GM19452 (cell line): ENCODE measurements around the gene FGF12.

ENCODE experiments used
- ATAC-seq: cut with Tn5 transposase; IDR thresholded peaks from one replicate; pipeline ENCODE4 v1.9.1; 2021; ENCODE audit not compliant: unreplicated experiment

FGF12 gene

DNA sequence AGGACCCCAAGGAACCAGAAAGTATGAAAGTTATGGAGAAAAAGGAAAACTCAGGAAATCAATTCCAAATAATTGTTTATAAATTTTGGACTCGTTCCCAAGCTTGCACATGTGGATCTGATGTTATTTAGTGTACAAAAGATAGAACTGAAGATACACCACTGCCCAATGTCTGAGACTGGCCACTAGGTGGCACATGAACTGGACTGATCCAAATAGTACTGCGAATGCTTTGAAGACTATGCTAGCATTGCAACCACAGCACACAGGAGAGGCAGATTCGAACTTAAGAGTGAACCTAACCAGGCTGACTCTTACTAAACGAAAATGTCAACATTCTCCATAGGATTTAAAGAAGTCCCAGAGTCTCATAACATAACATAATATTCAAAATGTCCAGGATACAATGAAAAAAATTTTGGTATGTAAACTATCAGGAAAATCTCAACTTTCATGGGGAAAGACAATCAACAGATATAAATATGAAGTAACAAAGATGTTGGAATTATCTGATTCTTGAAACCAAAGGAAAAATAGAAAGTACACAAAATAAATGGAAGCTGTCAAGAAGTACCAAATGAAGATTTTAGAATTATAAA lies 596.7 kb downstream of the FGF12 start:
- peak; percentile 75 for ATAC-seq

DNA sequence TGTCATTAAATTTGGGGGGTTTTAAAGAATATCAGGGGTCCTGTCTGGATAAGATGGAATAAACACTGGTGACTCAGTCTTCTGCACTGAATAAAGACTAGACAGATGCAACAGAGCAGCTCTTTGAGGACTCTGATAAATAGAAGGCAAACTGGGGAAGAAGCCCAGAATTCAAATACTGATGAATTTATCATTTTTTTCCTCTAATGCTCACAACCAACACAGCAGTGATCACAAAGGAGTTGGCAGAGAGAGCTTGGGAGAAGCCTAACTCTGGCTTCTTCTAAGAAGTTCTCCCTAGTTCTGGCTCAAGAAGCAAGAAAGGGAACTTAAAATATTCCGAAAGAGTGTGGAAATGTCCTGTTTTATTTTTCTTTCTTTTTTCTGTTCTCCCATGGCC lies 597.8 kb downstream of the FGF12 start:
- no peak for ATAC-seq

DNA sequence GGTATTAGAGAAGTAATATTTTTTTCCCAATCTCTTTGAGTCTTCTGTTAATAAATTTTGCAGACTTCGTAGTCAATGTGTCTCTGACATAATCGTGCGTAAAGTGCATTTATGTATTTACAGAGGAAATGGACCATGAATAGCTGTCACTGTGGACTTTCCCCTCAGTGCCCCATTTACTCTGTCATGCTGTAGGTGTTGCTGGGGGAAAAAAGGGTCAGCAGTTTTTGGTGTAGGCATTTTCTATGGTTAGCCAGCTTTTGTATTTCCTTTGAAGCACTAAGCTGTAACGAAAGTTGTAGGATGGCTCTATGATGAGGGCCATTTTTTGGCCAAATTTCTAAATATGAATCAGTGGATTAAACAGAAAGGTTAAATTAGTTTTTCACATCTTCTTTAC lies 598.4 kb downstream of the FGF12 start:
- peak; percentile 58 for ATAC-seq

DNA sequence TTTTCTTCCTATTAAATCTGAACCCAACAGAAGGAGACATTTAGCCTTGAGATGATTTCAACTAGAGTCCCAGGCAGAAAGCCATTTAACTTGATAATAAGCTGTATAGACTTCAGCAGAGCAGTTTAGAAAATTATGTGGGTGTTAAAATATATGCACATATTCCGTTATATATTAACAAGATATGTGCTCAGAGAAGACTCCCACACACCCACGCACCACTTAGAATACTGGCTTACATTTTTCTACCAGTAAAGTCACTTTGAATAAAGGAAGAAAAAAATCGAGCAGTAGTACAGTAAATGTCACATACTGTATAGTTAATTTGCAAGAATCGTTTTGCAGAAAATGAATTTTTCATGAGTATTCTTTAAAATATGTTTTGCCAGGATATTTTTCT lies 599.3 kb downstream of the FGF12 start:
- ATAC-seq: no peak

DNA sequence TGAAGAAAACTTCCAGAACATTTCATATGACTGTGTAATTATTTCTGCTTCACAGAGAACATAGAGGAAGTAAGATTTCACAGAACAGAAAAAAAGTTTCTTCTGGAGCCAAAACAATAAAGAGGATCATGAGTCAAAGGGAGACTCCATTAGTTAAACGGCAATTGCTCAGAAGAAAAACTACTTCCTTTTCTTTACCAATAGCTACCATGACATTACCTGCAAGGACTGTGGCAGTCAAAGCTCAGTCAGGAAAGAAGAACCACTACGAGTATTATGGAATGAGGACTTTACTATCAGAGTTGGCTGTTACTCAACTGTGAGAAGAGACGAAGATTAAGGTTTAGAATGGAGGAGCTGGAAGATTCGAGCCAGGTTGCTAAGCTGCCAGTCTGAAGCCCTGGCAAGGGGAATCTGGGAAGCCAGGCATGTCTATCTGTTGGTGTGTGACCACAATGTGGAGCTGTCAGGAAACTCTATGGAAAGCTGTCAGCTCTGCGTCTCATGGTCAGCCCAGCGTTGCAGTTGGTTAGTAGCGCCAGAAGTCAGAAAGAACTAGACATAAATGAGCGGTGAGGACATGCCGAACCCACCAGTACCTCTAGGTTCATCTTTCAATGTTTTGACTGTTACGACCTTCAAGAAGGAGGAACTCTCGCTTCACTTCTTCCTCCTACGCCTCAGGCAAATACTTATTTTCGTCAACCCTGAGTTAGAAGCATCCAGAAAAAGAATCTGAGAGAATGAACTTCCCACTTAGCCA lies 604.3 kb downstream of the FGF12 start:
- ATAC-seq: peak; percentile 72

DNA sequence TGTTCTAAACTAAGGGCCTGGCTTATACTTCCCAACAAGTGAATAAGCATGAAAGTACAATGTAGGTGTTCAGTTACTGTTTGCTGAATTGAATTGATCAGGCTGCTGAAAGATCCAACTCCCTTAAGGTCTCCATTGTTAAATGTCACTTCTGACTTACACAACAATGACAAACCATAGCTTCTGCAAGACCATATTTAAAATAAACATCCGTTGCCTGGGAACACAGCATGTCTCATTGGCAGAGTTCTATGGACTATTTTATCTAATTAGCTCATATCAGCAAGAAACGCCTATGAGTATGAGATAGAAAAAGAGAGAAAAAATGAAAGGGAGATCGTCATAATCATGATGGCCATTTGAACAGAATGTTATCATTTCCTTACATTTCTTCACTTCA lies 605.4 kb downstream of the FGF12 start:
- no peak for ATAC-seq

DNA sequence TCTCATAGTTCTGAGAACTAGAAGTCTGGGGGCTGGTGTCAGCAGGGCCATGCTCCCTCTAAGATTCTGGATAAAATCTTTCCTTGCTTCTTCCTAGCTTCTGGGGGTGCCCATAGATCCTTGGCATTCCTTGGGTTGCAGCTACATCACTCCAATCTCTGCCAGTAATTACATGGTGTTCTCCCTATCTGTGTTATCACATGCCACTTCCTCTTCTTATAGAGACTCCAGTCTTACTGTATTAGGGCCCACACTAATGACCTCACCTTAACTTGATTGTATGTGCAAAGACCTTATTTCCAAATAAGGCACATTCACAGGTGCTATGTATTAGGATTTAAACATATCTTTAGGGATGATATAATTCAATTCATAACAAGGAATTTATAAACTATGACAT lies 618.5 kb downstream of the FGF12 start:
- no peak for ATAC-seq

DNA sequence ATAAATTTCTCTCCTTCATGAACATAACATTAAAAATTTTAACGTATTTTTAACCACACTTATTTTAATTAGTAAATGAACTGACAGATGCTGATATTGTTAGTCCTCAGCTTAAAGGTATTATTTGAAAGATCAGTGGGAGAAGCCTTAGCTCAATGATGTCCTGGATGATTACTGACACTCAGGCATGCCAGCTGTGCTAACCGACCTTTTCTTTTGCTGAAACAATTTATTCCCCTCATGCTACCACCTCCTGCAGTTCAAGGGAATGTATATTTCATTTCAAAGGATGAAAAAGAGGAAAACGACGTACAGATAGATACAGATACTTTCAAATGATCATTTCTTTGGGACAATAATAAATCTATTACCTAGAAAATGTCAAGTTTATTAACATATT lies 620.8 kb downstream of the FGF12 start:
- no peak for ATAC-seq

DNA sequence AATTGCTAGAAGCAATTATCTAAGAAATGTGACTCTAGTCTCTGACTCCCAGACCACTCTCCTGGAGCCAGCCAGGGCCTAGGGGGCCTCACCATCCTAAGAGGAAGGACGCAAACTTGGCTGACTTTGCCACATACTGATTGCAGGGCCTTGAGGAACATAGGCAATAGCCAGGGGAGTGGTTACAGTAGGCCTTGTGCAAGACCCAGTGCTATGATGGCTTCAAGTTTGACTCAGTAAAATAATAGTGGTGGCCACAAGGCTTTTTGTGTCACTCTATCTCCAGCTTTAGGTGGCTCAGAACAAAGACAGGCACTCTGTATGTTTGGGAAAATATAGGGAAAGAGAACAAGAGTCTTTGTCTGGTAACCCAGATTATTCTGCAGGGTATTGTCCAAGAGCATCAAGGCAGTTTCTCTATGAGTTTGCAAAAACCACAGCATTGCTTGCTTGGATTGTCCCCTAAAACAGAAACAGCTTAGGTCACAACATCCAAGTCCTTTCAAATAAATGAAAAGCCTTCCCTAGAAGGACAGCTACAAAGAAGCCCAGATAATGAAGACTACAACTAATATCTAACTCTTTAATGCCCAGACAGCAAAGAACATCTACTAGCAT lies 634.8 kb downstream of the FGF12 start:
- ATAC-seq: peak; percentile 54

DNA sequence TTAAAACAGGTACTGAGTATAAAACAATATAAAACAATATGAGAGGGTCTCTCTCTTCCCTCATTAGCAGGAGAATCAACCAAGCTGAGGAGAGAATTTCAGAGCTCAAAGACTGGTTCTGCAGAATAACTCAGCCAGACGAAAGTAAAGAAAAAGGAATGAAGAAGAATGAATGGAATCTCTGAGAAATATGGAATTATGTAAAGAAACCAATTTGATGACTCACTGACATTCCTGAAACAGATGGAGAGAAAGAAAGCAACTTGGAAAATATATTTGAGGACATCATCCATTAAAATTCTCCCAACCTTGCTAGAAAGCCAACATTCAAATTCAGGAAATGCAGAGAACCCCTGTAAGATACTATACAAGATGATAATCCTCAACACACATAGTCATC lies 635.5 kb downstream of the FGF12 start:
- no peak for ATAC-seq

DNA sequence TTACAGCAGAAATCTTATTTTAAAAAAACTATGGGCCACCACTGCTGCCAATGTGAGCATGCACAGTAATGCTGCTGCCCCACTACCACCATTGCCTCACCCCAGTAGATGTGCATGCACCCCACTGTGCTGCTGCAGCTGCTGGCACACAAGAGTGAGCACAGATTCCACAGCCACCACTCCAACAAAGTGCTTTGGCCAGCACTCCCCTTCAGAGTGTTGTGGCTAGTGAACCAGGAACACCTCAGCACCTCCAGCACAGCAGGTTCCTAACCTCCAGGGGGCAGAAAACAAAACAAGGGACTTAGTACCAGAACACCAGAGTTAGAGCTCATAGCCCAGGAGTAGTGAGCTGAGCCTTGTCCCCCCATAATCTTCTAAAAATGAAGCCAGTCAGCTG lies 636.8 kb downstream of the FGF12 start:
- peak; percentile 78 for ATAC-seq
